Peyer's patch (tissue), 4 donors: ENCODE results near the gene RPL4. TPM values are rescaled to one million over a fixed set of nuclear protein-coding genes. Genes with fewer than 3 reads are reported as not detected.

Source experiments
- DNase-seq, 3 donors: peaks; one replicate each; pipeline ENCODE4 v3.0.0-alpha.2; 2017 to 2019
- H3K27ac ChIP-seq, 4 donors: fragments of 200-600 bp; sonication (generic); one replicate each; pipeline ENCODE4 v1.5.1; 2016 to 2019
- H3K27me3 ChIP-seq, 2 donors: fragments of 200-600 bp; sonication (generic); one replicate each; pipeline ENCODE4 v1.5.1; 2019
- H3K36me3 ChIP-seq, 3 donors: fragments of 200-600 bp; sonication (generic); one replicate each; pipeline ENCODE4 v1.5.1; 2016 to 2019
- H3K4me1 ChIP-seq, 4 donors: fragments of 200-600 bp; sonication (generic); one replicate each; pipeline ENCODE4 v1.5.1; 2016 to 2019
- H3K4me3 ChIP-seq, 4 donors: fragments of 200-600 bp; sonication (generic); 1 replicate in 3 of 4; 2 replicates in 1 of 4; pipeline ENCODE4 v1.5.1; 2016 to 2019; ENCODE audit warnings: mild to moderate bottlenecking in 1 of 4
- H3K9me3 ChIP-seq, 4 donors: fragments of 200-600 bp; sonication (generic); one replicate each; pipeline ENCODE4 v1.5.1; 2016 to 2019; ENCODE audit warnings: mild to moderate bottlenecking in 1 of 4
- CTCF ChIP-seq, 6 experiments: fragments of 450-650 bp in 4 of 6; fragments of 200-600 bp in 2 of 6; sonication (generic) in 1 of 6; IDR thresholded peaks; one replicate each; pipeline ENCODE4 v1.5.1; 2017 to 2019; ENCODE audit warnings: antibody characterized with exemption in 6 of 6, mild to moderate bottlenecking in 3 of 6, moderate library complexity in 1 of 6
- POLR2A ChIP-seq, 2 donors: fragments of 450-650 bp; IDR thresholded peaks; one replicate each; pipeline ENCODE4 v1.5.1; 2017; ENCODE audit warnings: antibody characterized with exemption in 2 of 2, mild to moderate bottlenecking in 2 of 2, moderate library complexity in 2 of 2
- total RNA-seq, 4 donors: library from RNA; depleted of rRNA; stranded (reverse); fragments of >200 nt; gene quantifications; one replicate each; pipeline ENCODE4 v1.1.0, GENCODE V29; 2016

RPL4 gene
- total RNA-seq, 4 donors from 2014 or later: 638 to 1,911 (median 945) TPM

- H3K27ac ChIP-seq: no peak overlapping the region
- no peaks in the 10 kb centered on the region for H3K4me1 ChIP-seq
- TF ChIP-seq CTCF (IDR thresholded peaks at IDR 0.05): no peak
- TF ChIP-seq POLR2A (IDR thresholded peaks at IDR 0.05): no peak
- no peaks in the 10 kb centered on the region for H3K9me3 ChIP-seq
- DNase-seq: no peak
- no peaks in the 10 kb centered on the region for H3K27me3 ChIP-seq
- H3K4me3 ChIP-seq: no peak overlapping the region
- H3K36me3 ChIP-seq: peaks cover 0 to 65% (median 0%) of the 10 kb centered on the region in 3 donors
Observed at GRCh38 chr15:66488525-66488924, 16.1 kb downstream of the RPL4 start.

- Histone ChIP-seq H3K9me3 (no peaks in the 10 kb centered on the region), H3K4me1 (no peaks in the 10 kb centered on the region), H3K27me3 (no peaks in the 10 kb centered on the region), H3K36me3 (peaks cover 0 to 54% (median 0%) of the 10 kb centered on the region in 3 donors), H3K4me3 (no peak overlapping the region), H3K27ac (no peak overlapping the region)
- DNase-seq: no peak
- TF ChIP-seq POLR2A (IDR thresholded peaks at IDR 0.05) (no peak), CTCF (IDR thresholded peaks at IDR 0.05) (no peak)
Observed at GRCh38 chr15:66486887-66487286, 17.8 kb downstream of the RPL4 start.

- Histone ChIP-seq H3K4me3 (no peak overlapping the region), H3K36me3 (peaks cover 0 to 36% (median 0%) of the 10 kb centered on the region in 3 donors), H3K9me3 (no peaks in the 10 kb centered on the region), H3K27me3 (no peaks in the 10 kb centered on the region), H3K27ac (no peak overlapping the region), H3K4me1 (no peaks in the 10 kb centered on the region)
- TF ChIP-seq POLR2A (IDR thresholded peaks at IDR 0.05) (no peak), CTCF (IDR thresholded peaks at IDR 0.05) (no peak)
- no peak for DNase-seq
Observed at GRCh38 chr15:66484539-66485112, 20.0 kb downstream of the RPL4 start.

GRCh38 chr15:66483131-66483566, 21.5 kb downstream of the RPL4 start:
- DNase-seq: no peak
- H3K27ac ChIP-seq: no peak overlapping the region
- no peak overlapping the region for H3K4me3 ChIP-seq
- no peaks in the 10 kb centered on the region for H3K4me1 ChIP-seq
- no peaks in the 10 kb centered on the region for H3K9me3 ChIP-seq
- H3K36me3 ChIP-seq: peaks cover 0 to 23% (median 0%) of the 10 kb centered on the region in 3 donors
- no peaks in the 10 kb centered on the region for H3K27me3 ChIP-seq
- TF ChIP-seq CTCF (IDR thresholded peaks at IDR 0.05) (no peak), POLR2A (IDR thresholded peaks at IDR 0.05) (no peak)

GRCh38 chr15:66482539-66482938, 22.1 kb downstream of the RPL4 start:
- TF ChIP-seq POLR2A (IDR thresholded peaks at IDR 0.05) (no peak), CTCF (IDR thresholded peaks at IDR 0.05) (no peak)
- no peak for DNase-seq
- no peak overlapping the region for H3K27ac ChIP-seq
- no peak overlapping the region for H3K4me3 ChIP-seq
- peaks cover 0 to 17% (median 0%) of the 10 kb centered on the region in 3 donors for H3K36me3 ChIP-seq
- no peaks in the 10 kb centered on the region for H3K4me1 ChIP-seq
- H3K27me3 ChIP-seq: no peaks in the 10 kb centered on the region
- H3K9me3 ChIP-seq: no peaks in the 10 kb centered on the region
